ENCODE measurements around the gene PLA2G4E.

DNA sequence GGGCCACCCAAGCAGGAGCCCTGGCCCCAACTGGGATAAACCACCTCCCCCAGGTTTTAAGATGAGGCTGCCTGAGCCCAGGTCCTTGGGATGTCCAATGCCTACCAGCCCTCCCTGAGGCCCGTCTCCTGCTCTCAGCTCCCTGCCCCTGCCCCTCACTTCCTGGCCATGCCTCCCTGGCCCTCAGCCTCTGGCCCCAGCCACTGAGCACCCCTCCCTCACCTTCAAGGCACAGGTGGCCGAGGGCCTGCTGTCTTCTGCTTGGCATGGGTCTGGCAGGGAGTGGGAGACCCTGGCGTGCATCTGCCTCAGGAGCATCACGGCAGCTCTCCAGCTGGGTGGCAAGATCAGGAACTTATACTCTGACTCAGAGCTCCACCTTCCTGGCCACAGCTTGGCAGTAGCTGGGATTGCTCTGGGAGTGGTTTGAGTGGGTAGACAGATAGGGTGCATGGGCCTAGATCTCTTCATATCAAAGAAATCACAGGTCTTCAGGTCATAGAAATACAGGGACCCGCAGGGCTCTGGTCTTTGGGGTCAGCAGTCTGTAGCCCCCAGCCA, at the start of gene PLA2G4E:
- TF ChIP-seq, protein P1, sequence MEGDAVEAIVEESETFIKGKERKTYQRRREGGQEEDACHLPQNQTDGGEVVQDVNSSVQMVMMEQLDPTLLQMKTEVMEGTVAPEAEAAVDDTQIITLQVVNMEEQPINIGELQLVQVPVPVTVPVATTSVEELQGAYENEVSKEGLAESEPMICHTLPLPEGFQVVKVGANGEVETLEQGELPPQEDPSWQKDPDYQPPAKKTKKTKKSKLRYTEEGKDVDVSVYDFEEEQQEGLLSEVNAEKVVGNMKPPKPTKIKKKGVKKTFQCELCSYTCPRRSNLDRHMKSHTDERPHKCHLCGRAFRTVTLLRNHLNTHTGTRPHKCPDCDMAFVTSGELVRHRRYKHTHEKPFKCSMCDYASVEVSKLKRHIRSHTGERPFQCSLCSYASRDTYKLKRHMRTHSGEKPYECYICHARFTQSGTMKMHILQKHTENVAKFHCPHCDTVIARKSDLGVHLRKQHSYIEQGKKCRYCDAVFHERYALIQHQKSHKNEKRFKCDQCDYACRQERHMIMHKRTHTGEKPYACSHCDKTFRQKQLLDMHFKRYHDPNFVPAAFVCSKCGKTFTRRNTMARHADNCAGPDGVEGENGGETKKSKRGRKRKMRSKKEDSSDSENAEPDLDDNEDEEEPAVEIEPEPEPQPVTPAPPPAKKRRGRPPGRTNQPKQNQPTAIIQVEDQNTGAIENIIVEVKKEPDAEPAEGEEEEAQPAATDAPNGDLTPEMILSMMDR (IDR thresholded peaks at IDR 0.05) = no peak
- no peak for TF ChIP-seq POLR2A (IDR thresholded peaks at IDR 0.05)

Data from esophagus squamous epithelium (tissue), 4 donors.